ENCODE data around the gene LLGL2. TPM values are rescaled to one million over a fixed set of nuclear protein-coding genes. Genes with fewer than 3 reads are reported as not detected.

LLGL2 gene
- total and polyA plus RNA-seq, 10 of the 15 experiments (the other 5 are each of a cell fraction or from before 2014, with no cell fraction given): 0.21 to 9.9 (median 4.5) TPM

DNA sequence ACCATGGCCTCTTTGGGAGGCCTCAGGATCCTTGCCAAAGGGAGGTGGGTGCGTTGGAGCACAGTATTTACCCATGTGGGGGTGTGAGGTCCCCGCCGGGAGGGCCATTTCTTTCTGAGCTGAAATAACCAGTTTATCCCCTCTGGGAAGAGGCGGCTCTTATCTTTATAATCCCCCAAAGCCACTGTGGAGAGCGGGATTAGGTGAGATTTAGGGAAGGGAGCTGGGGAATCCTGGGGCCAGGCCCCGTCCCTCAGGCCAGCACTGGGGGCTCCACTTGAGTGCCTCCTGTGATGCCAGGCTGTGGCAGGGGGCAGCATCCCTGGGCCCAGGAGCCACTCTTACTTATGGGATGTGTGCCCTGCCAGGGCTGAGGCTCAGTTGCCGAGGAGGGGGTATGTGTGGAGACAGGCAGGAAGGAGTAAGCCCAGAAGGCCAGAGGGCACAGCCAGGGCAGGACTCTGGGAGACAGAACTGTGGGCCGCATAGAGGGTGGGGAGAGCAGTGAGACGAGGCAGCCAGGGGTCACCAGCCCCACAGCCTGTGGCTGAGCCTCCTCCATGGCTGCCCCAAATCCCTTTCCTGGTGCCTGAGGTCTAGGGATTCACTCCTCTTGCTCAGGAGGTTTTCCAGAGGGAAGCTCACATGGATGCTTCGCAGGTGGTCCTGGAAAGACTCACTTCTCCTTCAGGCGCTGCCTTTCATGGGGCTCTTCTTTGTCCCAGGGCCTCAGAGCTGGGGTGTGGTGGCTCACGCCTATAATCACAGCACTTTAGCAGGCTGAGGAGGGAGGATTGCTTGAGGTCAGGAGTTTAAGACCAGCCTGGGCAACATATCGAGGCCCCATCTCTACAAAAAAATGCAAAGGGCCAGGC is 44.1 kb upstream of the LLGL2 start (continued):
- TF ChIP-seq, protein P1, sequence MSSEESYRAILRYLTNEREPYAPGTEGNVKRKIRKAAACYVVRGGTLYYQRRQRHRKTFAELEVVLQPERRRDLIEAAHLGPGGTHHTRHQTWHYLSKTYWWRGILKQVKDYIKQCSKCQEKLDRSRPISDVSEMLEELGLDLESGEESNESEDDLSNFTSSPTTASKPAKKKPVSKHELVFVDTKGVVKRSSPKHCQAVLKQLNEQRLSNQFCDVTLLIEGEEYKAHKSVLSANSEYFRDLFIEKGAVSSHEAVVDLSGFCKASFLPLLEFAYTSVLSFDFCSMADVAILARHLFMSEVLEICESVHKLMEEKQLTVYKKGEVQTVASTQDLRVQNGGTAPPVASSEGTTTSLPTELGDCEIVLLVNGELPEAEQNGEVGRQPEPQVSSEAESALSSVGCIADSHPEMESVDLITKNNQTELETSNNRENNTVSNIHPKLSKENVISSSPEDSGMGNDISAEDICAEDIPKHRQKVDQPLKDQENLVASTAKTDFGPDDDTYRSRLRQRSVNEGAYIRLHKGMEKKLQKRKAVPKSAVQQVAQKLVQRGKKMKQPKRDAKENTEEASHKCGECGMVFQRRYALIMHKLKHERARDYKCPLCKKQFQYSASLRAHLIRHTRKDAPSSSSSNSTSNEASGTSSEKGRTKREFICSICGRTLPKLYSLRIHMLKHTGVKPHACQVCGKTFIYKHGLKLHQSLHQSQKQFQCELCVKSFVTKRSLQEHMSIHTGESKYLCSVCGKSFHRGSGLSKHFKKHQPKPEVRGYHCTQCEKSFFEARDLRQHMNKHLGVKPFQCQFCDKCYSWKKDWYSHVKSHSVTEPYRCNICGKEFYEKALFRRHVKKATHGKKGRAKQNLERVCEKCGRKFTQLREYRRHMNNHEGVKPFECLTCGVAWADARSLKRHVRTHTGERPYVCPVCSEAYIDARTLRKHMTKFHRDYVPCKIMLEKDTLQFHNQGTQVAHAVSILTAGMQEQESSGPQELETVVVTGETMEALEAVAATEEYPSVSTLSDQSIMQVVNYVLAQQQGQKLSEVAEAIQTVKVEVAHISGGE (CRISPR knock-in tag; IDR thresholded peaks at IDR 0.05): no peak
- TF ChIP-seq MYB (IDR thresholded peaks at IDR 0.05; ENCODE audit: borderline replicate concordance, low read depth, low read length) (no peak), RB1 (IDR thresholded peaks at IDR 0.05; ENCODE audit: borderline replicate concordance) (no peak)

DNA sequence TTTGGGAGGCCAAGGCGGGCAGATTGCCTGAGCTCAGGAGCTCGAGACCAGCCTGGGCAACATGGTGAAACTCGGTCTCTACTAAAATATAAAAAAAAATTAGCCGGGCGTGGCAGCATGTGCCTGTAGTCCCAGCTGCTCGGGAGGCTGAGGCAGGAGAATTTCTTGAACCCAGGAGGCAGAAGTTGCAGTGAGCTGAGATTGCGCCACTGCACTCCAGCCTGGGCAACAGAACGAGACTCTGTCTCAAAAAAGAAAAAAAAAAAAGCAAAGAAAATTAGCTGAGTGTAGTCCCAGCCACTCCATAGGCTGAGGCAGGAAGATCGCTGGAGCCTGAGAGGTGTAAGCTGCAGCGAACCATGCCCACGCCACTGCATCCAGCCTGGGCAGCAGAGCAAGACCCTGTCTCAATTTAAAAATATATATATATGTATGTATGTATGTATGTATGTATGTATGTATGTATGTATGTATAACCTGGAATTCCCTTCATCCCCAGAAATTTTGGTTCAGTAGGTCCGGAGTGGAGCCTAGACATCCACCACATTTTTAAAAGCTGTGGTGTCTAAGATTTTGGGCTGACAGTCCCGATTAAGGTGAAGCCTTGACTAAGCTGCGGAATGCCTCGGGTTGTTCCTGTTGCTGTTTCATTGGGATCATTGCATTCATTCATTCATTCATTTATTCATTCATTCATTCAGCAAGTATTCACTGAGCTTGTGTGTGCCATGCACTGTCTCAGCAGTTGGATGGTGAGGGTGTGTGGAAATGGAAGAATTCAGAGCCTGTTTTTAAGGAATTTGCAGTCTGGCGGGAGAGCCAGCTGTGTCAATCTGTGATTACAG is 43.2 kb upstream of the LLGL2 start:
- Histone ChIP-seq H3K27ac (ENCODE audit: control insufficient read depth, insufficient read depth) (no peak overlapping the region), H3K79me2 (ENCODE audit: control insufficient read depth, insufficient read depth, low read length) (no peaks in the 10 kb centered on the region), H3K4me1 (ENCODE audit: control insufficient read depth, insufficient read depth, low read length) (peaks cover 4% of the 10 kb centered on the region), H3K4me2 (ENCODE audit: control insufficient read depth, insufficient read depth) (no peak overlapping the region), H3K9me3 (replicated peaks; ENCODE audit: control insufficient read depth, insufficient read depth, low read length) (no peaks in the 10 kb centered on the region), H3K9ac (ENCODE audit: control insufficient read depth, insufficient read depth, low read length) (no peak overlapping the region), H3K4me3 (no peak overlapping the region), H2AFZ (ENCODE audit: control insufficient read depth, low read depth, low read length) (no peak overlapping the region), H3K27me3 (replicated peaks in 1 of 2; ENCODE audit: control insufficient read depth in 2 of 2, insufficient read depth in 2 of 2, low read length in 1 of 2) (no peaks in the 10 kb centered on the region), H4K20me1 (ENCODE audit: control insufficient read depth, insufficient read depth) (no peaks in the 10 kb centered on the region), H3K36me3 (ENCODE audit: control insufficient read depth in 2 of 2, insufficient read depth in 2 of 2, low read length in 1 of 2) (peaks cover 0 to 2% of the 10 kb centered on the region in 2 experiments; a peak in 3 of 4 replicates)
- FAIRE-seq (no peak), ATAC-seq (no peak), DNase-seq (ENCODE audit: low read depth, low spot score) (no peak)
- RAD21 ChIA-PET (ENCODE audit: unreplicated experiment): no interaction called here
- BruUV-seq (replicated peaks): no TSS peak
- WGBS (ENCODE audit: insufficient coverage, insufficient replicate concordance, low lambda C conversion rate, missing lambda C conversion rate): 86% methylated on average over 15 of the region's 16 CpGs
- intact Hi-C loops (cut with micrococcal nuclease; ENCODE audit: unreplicated experiment): no loop called here
- in situ Hi-C loops (cut with MboI): no loop called here
- CTCF ChIA-PET: interaction anchor here (0.7 to 1.1 kb wide), 4 partner anchors 21 to 268 kb away, joined by 3 to 4 read pairs (median 4); partner anchors contain the start of gene SLC25A19
- SMC1A ChIA-PET (ENCODE audit: uncharacterized antibody, unreplicated experiment): interaction anchor here (1.2 kb wide), 1 partner anchor 28 kb away, joined by 4 read pairs; no protein-coding TSS in a partner anchor
- POLR2A ChIA-PET: no interaction called here
- TF ChIP-seq ZNF24 (IDR thresholded peaks at IDR 0.05) (0 out of 2 replicates have a peak, but pooled peaks have one; percentile 46), HCFC1 (IDR thresholded peaks at IDR 0.05; ENCODE audit: low read length) (no peak), EED (IDR thresholded peaks at IDR 0.05; ENCODE audit: low read depth) (no peak)
